Parathyroid adenoma (tissue), 2 donors: ENCODE data around the gene HELT.
"Not testable (repeated sequence)": the region's sequence is repeated elsewhere in the genome, so short reads cannot be mapped to it uniquely, and the experiment has no call there.

ENCODE experiments used
- H2AFZ ChIP-seq: fragments of 300-600 bp; sonication (generic); one replicate; pipeline ENCODE4 v1.7.0; 2017; ENCODE audit warnings: antibody characterized with exemption, mild to moderate bottlenecking
- H3K27ac ChIP-seq: fragments of 300-600 bp; sonication (generic); one replicate; pipeline ENCODE4 v1.7.0; 2017
- H3K27me3 ChIP-seq: fragments of 300-600 bp; sonication (generic); one replicate; pipeline ENCODE4 v1.7.0; 2017; ENCODE audit warnings: low read length; ENCODE audit not compliant: control insufficient read depth, insufficient read depth
- H3K36me3 ChIP-seq: fragments of 300-600 bp; sonication (generic); one replicate; pipeline ENCODE4 v1.7.0; 2017; ENCODE audit warnings: low read length; ENCODE audit not compliant: control insufficient read depth, insufficient read depth
- H3K4me1 ChIP-seq: fragments of 300-600 bp; sonication (generic); one replicate; pipeline ENCODE4 v1.7.0; 2017; ENCODE audit warnings: control low read depth
- H3K4me2 ChIP-seq: fragments of 300-600 bp; sonication (generic); one replicate; pipeline ENCODE4 v1.7.0; 2017; ENCODE audit warnings: low read length
- H3K4me3 ChIP-seq: fragments of 300-600 bp; sonication (generic); one replicate; pipeline ENCODE4 v1.7.0; 2017; ENCODE audit warnings: low read depth, low read length
- H3K79me2 ChIP-seq: fragments of 300-600 bp; sonication (generic); one replicate; pipeline ENCODE4 v1.7.0; 2017; ENCODE audit warnings: control low read depth
- H3K9ac ChIP-seq: fragments of 300-600 bp; sonication (generic); one replicate; pipeline ENCODE4 v1.7.0; 2017; ENCODE audit warnings: mild to moderate bottlenecking
- H3K9me3 ChIP-seq: fragments of 300-600 bp; sonication (generic); one replicate; pipeline ENCODE4 v1.7.0; 2017; ENCODE audit warnings: low read length; ENCODE audit not compliant: control insufficient read depth
- TF ChIP-seq, protein P1 (sequence below): fragments of 300-600 bp; sonication (generic); IDR thresholded peaks from one replicate; pipeline ENCODE4 v1.7.0; 2017; ENCODE audit warnings: antibody characterized with exemption, mild to moderate bottlenecking
- donor health status: primary hyperparathyroidism.

HELT gene

GRCh38 chr4:184983672-184984356 lies 34.5 kb upstream of the HELT start:
- Histone ChIP-seq H3K79me2 (no peaks in the 10 kb centered on the region), H3K27me3 (no peaks in the 10 kb centered on the region), H3K4me1 (no peaks in the 10 kb centered on the region), H3K4me3 (no peak overlapping the region), H3K36me3 (no peaks in the 10 kb centered on the region), H3K9ac (no peak overlapping the region), H2AFZ (peak overlapping the region; percentile 58), H3K9me3 (no peaks in the 10 kb centered on the region), H3K27ac (no peak overlapping the region), H3K4me2 (no peak overlapping the region)
- TF ChIP-seq, protein P1, sequence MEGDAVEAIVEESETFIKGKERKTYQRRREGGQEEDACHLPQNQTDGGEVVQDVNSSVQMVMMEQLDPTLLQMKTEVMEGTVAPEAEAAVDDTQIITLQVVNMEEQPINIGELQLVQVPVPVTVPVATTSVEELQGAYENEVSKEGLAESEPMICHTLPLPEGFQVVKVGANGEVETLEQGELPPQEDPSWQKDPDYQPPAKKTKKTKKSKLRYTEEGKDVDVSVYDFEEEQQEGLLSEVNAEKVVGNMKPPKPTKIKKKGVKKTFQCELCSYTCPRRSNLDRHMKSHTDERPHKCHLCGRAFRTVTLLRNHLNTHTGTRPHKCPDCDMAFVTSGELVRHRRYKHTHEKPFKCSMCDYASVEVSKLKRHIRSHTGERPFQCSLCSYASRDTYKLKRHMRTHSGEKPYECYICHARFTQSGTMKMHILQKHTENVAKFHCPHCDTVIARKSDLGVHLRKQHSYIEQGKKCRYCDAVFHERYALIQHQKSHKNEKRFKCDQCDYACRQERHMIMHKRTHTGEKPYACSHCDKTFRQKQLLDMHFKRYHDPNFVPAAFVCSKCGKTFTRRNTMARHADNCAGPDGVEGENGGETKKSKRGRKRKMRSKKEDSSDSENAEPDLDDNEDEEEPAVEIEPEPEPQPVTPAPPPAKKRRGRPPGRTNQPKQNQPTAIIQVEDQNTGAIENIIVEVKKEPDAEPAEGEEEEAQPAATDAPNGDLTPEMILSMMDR: peak; percentile 47

DNA sequence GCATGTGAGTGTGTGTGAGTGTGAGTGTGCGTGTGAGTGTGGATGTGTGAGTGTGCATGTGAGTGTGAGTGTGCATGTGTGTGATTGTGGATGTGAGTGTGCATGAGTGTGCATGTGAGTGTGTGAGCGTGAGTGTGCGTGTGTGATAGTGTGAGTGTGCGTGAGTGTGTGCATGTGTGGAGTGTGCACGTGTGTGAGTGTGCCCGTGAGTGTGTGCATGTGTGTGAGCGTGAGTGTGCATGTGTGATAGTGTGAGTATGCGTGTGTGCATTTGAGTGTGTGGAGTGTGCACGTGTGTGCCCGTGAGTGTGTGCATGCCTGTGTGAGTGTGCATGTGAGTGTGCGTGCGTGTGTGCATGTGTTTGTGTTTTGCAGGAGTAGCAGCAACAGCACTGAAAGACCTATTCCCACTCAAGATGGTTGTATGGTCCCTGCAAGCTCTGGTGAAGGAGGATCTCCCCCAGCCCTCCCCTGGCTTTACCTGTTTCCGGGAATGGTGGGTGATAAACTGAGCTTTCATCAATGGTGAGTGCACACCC lies 30.7 kb upstream of the HELT start:
- Histone ChIP-seq H3K79me2 (no peaks in the 10 kb centered on the region), H3K4me1 (no peaks in the 10 kb centered on the region), H2AFZ (no peak overlapping the region), H3K9me3 (no peaks in the 10 kb centered on the region), H3K4me3 (no peak overlapping the region), H3K36me3 (no peaks in the 10 kb centered on the region), H3K27ac (no peak overlapping the region), H3K9ac (no peak overlapping the region), H3K4me2 (no peak overlapping the region), H3K27me3 (no peaks in the 10 kb centered on the region)
- TF ChIP-seq, protein P1: no peak

- H3K4me3 ChIP-seq: no peak overlapping the region
- H3K27ac ChIP-seq: no peak overlapping the region
- TF ChIP-seq, protein P1: no peak
- no peaks in the 10 kb centered on the region for H3K27me3 ChIP-seq
- no peaks in the 10 kb centered on the region for H3K4me1 ChIP-seq
- no peaks in the 10 kb centered on the region for H3K9me3 ChIP-seq
- H2AFZ ChIP-seq: no peak overlapping the region
- no peak overlapping the region for H3K9ac ChIP-seq
- H3K36me3 ChIP-seq: no peaks in the 10 kb centered on the region
- no peak overlapping the region for H3K4me2 ChIP-seq
- H3K79me2 ChIP-seq: no peaks in the 10 kb centered on the region
Observed at GRCh38 chr4:184988611-184989010, 29.7 kb upstream of the HELT start.

DNA sequence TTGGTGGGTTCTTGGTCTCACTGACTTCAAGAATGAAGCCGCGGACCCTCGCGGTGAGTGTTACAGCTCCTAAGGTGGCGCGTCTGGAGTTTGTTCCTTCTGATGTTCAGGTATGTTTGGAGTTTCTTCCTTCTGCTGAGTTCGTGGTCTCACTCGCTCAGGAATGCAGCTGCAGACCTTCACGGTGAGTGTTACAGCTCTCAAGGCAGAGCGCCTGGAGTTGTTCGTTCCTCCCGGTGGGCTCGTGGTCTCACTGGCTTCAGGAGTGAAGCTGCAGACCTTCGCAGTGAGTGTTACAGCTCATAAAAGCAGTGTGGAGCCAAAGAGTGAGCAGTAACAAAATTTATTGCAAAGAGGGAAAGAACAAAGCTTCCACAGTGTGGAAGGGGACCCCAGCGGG lies 29.0 kb upstream of the HELT start:
- H3K27ac ChIP-seq, H3K36me3 ChIP-seq, H3K9ac ChIP-seq, H3K4me2 ChIP-seq, H3K4me1 ChIP-seq, H3K27me3 ChIP-seq, H3K4me3 ChIP-seq, H2AFZ ChIP-seq, H3K79me2 ChIP-seq, H3K9me3 ChIP-seq: not testable (repeated sequence)

DNA sequence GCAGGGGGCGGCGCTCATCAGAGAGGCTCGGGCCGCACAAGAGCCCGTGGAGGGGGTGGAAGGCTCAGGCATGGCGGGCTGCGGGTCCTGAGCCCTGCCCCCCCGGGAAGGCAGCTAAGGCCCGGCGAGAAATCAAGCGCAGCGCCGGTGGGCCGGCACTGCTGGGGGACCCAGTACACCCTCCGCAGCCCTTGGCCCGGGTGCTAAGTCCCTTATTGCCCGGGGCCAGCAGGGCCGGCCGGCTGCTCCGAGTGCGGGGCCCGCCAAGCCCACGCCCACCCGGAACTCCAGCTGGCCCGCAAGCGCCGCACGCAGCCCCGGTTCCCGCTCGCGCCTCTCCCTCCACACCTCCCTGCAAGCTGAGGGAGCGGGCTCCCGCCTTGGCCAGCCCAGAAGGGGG lies 28.2 kb upstream of the HELT start:
- H3K79me2 ChIP-seq, H2AFZ ChIP-seq, H3K9me3 ChIP-seq, H3K4me2 ChIP-seq, H3K36me3 ChIP-seq, H3K27ac ChIP-seq, H3K4me1 ChIP-seq, H3K4me3 ChIP-seq, H3K27me3 ChIP-seq, H3K9ac ChIP-seq: not testable (repeated sequence)

DNA sequence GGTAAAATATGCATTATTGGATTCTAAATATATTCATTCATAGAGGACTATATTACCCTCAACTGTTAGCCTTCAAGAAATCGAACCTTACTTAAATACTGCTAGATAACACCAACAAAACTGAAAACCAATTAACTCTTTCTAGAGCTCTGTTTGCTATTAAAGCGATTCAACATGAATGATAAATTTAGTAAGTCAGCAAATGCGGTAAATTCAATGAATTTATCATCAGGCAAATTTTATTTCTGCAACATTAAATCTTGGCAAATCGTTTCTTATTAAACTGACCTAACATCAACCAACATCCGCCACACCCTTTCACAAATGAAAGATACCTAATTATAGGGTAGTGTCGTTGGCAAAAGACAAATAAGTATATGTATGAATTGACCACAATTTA lies 26.4 kb upstream of the HELT start:
- no peaks in the 10 kb centered on the region for H3K9me3 ChIP-seq

More for the DNA sequence above, 26.4 kb upstream of the HELT start:
- no peak overlapping the region for H2AFZ ChIP-seq
- TF ChIP-seq, protein P1: no peak
- H3K27ac ChIP-seq: no peak overlapping the region
- H3K4me2 ChIP-seq: no peak overlapping the region
- H3K9ac ChIP-seq: no peak overlapping the region
- H3K4me1 ChIP-seq: no peaks in the 10 kb centered on the region
- no peaks in the 10 kb centered on the region for H3K27me3 ChIP-seq
- H3K79me2 ChIP-seq: no peaks in the 10 kb centered on the region
- no peak overlapping the region for H3K4me3 ChIP-seq
- H3K36me3 ChIP-seq: no peaks in the 10 kb centered on the region
